Breast epithelium (tissue), 4 donors: Measurements from ENCODE around the gene TUSC2. TPM values are rescaled to one million over a fixed set of nuclear protein-coding genes. Genes with fewer than 3 reads are reported as not detected.

ENCODE experiments used
- DNase-seq, 2 donors: peaks; one replicate each; pipeline ENCODE4 v3.0.0-alpha.2; 2019; ENCODE audit warnings: low spot score in 2 of 2
- H3K27ac ChIP-seq, 2 donors: fragments of 200-600 bp; sonication (generic) in 1 of 2; one replicate each; pipeline ENCODE4 v1.5.1; 2016 to 2019; ENCODE audit warnings: mild to moderate bottlenecking in 1 of 2
- H3K27me3 ChIP-seq, 2 donors: fragments of 200-600 bp; sonication (generic) in 1 of 2; one replicate each; pipeline versions ENCODE4 v1.5.1 to v1.6.0; 2017 to 2019; ENCODE audit warnings: control low read depth in 1 of 2, mild to moderate bottlenecking in 1 of 2
- H3K36me3 ChIP-seq: fragments of 200-600 bp; one replicate; pipeline ENCODE4 v1.5.1; 2019
- H3K4me1 ChIP-seq, 2 donors: fragments of 200-600 bp; sonication (generic); one replicate each; pipeline ENCODE4 v1.5.1; 2016 to 2019; ENCODE audit warnings: control low read depth in 1 of 2
- H3K4me3 ChIP-seq, 3 donors: fragments of 200-600 bp; sonication (generic); 1 replicate in 2 of 3; 2 replicates in 1 of 3; pipeline ENCODE4 v1.5.1; 2016 to 2019; ENCODE audit warnings: mild to moderate bottlenecking in 3 of 3, moderate library complexity in 2 of 3
- H3K9me3 ChIP-seq, 2 donors: fragments of 200-600 bp; sonication (generic) in 1 of 2; one replicate each; pipeline ENCODE4 v1.5.1; 2016 to 2019; ENCODE audit warnings: control low read depth in 1 of 2
- POLR2A ChIP-seq: fragments of 450-650 bp; IDR thresholded peaks from one replicate; pipeline ENCODE4 v1.6.1; 2016; ENCODE audit warnings: antibody characterized with exemption, mild to moderate bottlenecking, moderate library complexity
- POLR2AphosphoS5 ChIP-seq, 3 donors: sonication (generic); formaldehyde crosslinking; IDR thresholded peaks; one replicate each; pipeline ENCODE4 v1.6.1; 2017; ENCODE audit warnings: antibody characterized with exemption in 3 of 3
- intact Hi-C: fragments of 100-400 bp; cut with DNase I; formaldehyde crosslinking; loops from one replicate; pipeline ENCODE4 v1.15.1; 2023; ENCODE audit warnings: low total_unique reads
- total RNA-seq, 3 donors: library from RNA; depleted of rRNA; stranded (reverse); fragments of >200 nt; gene quantifications; one replicate each; pipeline ENCODE4 v1.1.0, GENCODE V29; 2016
- TF ChIP-seq, protein P1 (sequence below), 3 donors: fragments of 450-650 bp; IDR thresholded peaks; one replicate each; pipeline ENCODE4 v1.5.1; 2016 to 2017; ENCODE audit warnings: antibody characterized with exemption in 3 of 3, mild to moderate bottlenecking in 3 of 3, moderate library complexity in 3 of 3

Gene TUSC2
- total RNA-seq, 3 donors from 2014 or later, result 18.1 to 25.9 (median 21.3) TPM

DNA sequence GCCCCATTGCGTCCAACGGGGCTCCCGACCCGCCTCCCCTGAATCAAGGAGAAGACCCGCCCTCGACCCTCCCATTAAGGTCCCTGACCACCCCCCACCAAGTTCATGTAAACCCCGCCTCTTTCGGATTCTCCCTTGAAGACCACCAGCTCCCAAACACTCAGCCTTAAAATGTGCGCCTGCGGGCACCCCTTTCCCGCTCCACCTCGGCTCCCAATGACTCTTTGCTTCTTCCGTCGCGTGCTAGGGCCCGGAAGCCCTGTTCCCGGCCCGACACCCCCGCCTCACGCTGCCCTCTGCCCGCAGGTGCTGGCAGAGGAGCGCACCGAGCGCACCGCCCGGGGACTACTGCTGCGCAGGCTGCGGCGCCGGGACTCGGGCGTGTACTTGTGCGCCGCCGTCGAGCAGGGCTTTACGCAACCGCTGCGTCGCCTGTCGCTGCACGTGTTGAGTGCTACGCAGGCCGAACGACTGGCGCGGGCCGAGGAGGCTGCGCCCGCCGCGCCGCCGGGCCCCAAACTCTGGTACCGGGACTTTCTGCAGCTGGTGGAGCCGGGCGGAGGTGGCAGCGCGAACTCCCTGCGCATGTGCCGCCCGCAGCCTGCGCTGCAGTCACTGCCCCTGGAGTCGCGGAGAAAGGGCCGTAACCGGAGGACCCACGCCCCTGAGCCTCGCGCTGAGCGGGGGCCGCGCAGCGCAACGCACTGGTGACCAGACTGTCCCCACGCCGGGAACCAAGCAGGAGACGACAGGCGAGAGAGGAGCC, 51.8 kb downstream of the TUSC2 start:
- TF ChIP-seq, protein P1, sequence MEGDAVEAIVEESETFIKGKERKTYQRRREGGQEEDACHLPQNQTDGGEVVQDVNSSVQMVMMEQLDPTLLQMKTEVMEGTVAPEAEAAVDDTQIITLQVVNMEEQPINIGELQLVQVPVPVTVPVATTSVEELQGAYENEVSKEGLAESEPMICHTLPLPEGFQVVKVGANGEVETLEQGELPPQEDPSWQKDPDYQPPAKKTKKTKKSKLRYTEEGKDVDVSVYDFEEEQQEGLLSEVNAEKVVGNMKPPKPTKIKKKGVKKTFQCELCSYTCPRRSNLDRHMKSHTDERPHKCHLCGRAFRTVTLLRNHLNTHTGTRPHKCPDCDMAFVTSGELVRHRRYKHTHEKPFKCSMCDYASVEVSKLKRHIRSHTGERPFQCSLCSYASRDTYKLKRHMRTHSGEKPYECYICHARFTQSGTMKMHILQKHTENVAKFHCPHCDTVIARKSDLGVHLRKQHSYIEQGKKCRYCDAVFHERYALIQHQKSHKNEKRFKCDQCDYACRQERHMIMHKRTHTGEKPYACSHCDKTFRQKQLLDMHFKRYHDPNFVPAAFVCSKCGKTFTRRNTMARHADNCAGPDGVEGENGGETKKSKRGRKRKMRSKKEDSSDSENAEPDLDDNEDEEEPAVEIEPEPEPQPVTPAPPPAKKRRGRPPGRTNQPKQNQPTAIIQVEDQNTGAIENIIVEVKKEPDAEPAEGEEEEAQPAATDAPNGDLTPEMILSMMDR (IDR thresholded peaks at IDR 0.05), result no peak
- no peak for TF ChIP-seq POLR2AphosphoS5 (IDR thresholded peaks at IDR 0.05)
- no peak for TF ChIP-seq POLR2A
- Histone ChIP-seq H3K9me3 (no peaks in the 10 kb centered on the region), H3K27me3 (no peaks in the 10 kb centered on the region), H3K36me3 (no peaks in the 10 kb centered on the region), H3K4me1 (no peaks in the 10 kb centered on the region), H3K4me3 (no peak overlapping the region), H3K27ac (no peak overlapping the region)
- intact Hi-C loops, result no loop called here
- no peak for DNase-seq

DNA sequence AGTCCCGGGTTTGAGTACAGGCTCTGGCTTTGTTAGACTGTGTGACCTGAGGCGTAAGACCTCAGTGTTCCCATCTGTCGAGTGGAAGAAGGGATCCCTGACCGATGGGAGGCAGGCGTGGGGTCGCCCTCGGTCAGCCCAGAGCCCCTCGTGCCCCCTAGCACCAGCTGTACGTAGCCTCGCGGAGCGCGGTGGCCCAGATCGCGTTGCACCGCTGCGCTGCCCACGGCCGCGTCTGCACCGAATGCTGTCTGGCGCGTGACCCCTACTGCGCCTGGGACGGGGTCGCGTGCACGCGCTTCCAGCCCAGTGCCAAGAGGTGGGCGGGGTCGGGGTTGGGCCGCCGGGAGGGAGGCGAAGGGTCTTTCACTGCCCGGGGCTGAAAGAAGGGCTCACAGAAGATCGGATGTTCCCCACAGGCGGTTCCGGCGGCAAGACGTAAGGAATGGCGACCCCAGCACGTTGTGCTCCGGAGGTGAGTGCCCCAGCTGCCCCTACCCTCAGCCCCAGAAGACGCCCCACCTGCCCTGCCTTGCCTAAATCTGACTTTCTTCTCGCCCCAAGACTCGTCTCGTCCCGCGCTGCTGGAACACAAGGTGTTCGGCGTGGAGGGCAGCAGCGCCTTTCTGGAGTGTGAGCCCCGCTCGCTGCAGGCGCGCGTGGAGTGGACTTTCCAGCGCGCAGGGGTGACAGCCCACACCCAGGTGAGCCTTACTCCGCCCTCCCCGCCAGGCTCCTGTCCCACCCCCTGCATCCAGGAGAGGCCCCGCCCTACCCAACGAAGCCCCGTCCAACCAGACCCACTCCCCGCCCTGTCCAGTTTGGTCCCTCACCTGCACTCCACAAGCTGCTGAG, 52.7 kb downstream of the TUSC2 start:
- TF ChIP-seq POLR2AphosphoS5 (IDR thresholded peaks at IDR 0.05), result no peak
- TF ChIP-seq, protein P1 (IDR thresholded peaks at IDR 0.05), result no peak
- no peak for TF ChIP-seq POLR2A
- no peaks in the 10 kb centered on the region for H3K4me1 ChIP-seq
- no peak overlapping the region for H3K4me3 ChIP-seq
- intact Hi-C loops, result no loop called here
- no peak for DNase-seq
- H3K27me3 ChIP-seq, result no peaks in the 10 kb centered on the region
- H3K27ac ChIP-seq, result no peak overlapping the region
- H3K9me3 ChIP-seq, result no peaks in the 10 kb centered on the region
- no peaks in the 10 kb centered on the region for H3K36me3 ChIP-seq

Other genes with a start within 250 kb of the TUSC2 start
- gene RBM5, start 239.3 kb downstream of the TUSC2 start, total RNA-seq, result 100 to 1,000 TPM; 214 to 343 (median 296) TPM
- gene SEMA3F, start 172.9 kb downstream of the TUSC2 start, total RNA-seq, result 10 to 100 TPM in 2 of 3 donors, 1 to 10 TPM in 1; 7.7 to 49.8 (median 26.9) TPM
- not detected for gene GNAT1, start 136.6 kb downstream of the TUSC2 start, total RNA-seq
- gene SLC38A3, start 123.0 kb downstream of the TUSC2 start, total RNA-seq, result 1 to 10 TPM in 1 of 3 donors, under 1 TPM in 1, not detected in 1; 0.98 to 2.5 TPM
- 100 to 1,000 TPM in 2 of 3 donors, 10 to 100 TPM in 1; 95.3 to 232 (median 162) TPM for gene GNAI2, start 92.0 kb downstream of the TUSC2 start, total RNA-seq
- gene SEMA3B, start 59.1 kb downstream of the TUSC2 start, total RNA-seq, result 10 to 100 TPM; 10.1 to 17.6 (median 11.1) TPM
- gene LSMEM2, start 49.1 kb downstream of the TUSC2 start, total RNA-seq, result not detected
- 10 to 100 TPM; 50.4 to 82.3 (median 72.7) TPM for gene IFRD2, start 35.8 kb downstream of the TUSC2 start, total RNA-seq
- 1 to 10 TPM; 2.3 to 6.4 (median 2.7) TPM for gene HYAL3, start 28.8 kb downstream of the TUSC2 start, total RNA-seq
- gene NAA80, start 28.8 kb downstream of the TUSC2 start, total RNA-seq, result 1 to 10 TPM; 6.0 to 8.8 (median 8.5) TPM
- 10 to 100 TPM in 1 of 3 donors, 1 to 10 TPM in 2; 3.5 to 16.1 (median 4.8) TPM for gene HYAL1, start 24.6 kb downstream of the TUSC2 start, total RNA-seq
- 100 to 1,000 TPM in 1 of 3 donors, 10 to 100 TPM in 2; 66.0 to 215 (median 96.0) TPM for gene HYAL2, start 5.5 kb downstream of the TUSC2 start, total RNA-seq
- gene RASSF1, start 12.6 kb upstream of the TUSC2 start, total RNA-seq, result 10 to 100 TPM; 42.7 to 63.6 (median 49.8) TPM
- gene ZMYND10, start 17.5 kb upstream of the TUSC2 start, total RNA-seq, result 1 to 10 TPM in 2 of 3 donors, under 1 TPM in 1; 0.32 to 2.6 (median 1.9) TPM
- 10 to 100 TPM; 17.4 to 31.5 (median 29.5) TPM for gene NPRL2, start 22.6 kb upstream of the TUSC2 start, total RNA-seq
- gene CYB561D2, start 22.6 kb upstream of the TUSC2 start, total RNA-seq, result 10 to 100 TPM; 23.6 to 30.1 (median 28.8) TPM
- gene TMEM115, start 31.3 kb upstream of the TUSC2 start, total RNA-seq, result 10 to 100 TPM; 46.7 to 67.3 (median 47.9) TPM
- gene CACNA2D2, start 175.4 kb upstream of the TUSC2 start, total RNA-seq, result 1 to 10 TPM in 2 of 3 donors, under 1 TPM in 1; 0.80 to 2.0 (median 1.5) TPM
- 10 to 100 TPM; 10.7 to 16.8 (median 15.1) TPM for gene C3orf18, start 239.5 kb upstream of the TUSC2 start, total RNA-seq
- 10 to 100 TPM in 1 of 3 donors, 1 to 10 TPM in 2; 6.1 to 10.7 (median 9.2) TPM for gene HEMK1, start 241.3 kb upstream of the TUSC2 start, total RNA-seq